GM12872 (cell line): ENCODE measurements around the gene RELN.

Experiments
- TF ChIP-seq, protein P1 (sequence below): IDR thresholded peaks from 3 replicates; pipeline ENCODE4 v1.5.1; 2011; ENCODE audit warnings: low read depth, mild to moderate bottlenecking, low read length, moderate library complexity; ENCODE audit not compliant: insufficient read depth

Gene RELN

GRCh38 chr7:103809229-103809994 lies 180.0 kb downstream of the RELN start:
- TF ChIP-seq, protein P1, sequence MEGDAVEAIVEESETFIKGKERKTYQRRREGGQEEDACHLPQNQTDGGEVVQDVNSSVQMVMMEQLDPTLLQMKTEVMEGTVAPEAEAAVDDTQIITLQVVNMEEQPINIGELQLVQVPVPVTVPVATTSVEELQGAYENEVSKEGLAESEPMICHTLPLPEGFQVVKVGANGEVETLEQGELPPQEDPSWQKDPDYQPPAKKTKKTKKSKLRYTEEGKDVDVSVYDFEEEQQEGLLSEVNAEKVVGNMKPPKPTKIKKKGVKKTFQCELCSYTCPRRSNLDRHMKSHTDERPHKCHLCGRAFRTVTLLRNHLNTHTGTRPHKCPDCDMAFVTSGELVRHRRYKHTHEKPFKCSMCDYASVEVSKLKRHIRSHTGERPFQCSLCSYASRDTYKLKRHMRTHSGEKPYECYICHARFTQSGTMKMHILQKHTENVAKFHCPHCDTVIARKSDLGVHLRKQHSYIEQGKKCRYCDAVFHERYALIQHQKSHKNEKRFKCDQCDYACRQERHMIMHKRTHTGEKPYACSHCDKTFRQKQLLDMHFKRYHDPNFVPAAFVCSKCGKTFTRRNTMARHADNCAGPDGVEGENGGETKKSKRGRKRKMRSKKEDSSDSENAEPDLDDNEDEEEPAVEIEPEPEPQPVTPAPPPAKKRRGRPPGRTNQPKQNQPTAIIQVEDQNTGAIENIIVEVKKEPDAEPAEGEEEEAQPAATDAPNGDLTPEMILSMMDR, result no peak

DNA sequence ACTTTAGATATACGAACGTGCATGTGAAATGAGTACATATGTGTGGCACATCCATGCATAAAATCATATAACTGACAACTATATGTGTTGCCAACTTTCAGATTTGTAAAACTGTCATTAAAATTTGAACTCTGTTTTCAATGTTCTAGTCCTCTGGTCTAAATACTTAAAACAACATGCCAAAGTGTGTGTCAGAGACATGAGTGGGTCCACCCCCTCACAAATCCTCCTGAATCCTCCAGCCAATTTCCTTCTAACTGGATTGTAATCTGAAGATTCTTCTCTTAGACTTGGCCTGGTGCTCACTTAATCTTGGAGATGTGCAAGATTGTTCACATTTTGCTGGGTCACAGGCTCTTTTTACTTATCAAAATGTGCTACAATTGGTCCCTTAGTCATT lies 184.1 kb downstream of the RELN start:
- TF ChIP-seq, protein P1, result no peak

DNA sequence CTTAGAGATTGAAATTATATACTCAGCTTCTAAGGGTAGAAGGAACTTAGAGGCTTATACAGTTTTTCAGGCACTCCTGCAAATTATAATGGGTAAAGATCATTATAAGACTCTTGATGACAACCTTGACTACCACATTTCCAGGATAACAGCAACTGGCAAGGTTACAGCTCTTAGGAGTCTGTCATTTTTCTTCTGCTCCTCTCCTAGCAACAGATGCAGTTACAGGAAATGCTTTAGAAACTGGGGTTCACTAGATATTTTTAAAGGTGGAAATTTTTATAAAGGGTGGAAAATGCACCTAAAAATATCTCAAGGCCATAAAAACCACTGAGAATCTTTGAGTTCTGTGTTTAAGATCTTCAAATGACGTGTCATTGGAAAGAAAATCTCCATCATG lies 185.8 kb downstream of the RELN start:
- TF ChIP-seq, protein P1, result no peak

DNA sequence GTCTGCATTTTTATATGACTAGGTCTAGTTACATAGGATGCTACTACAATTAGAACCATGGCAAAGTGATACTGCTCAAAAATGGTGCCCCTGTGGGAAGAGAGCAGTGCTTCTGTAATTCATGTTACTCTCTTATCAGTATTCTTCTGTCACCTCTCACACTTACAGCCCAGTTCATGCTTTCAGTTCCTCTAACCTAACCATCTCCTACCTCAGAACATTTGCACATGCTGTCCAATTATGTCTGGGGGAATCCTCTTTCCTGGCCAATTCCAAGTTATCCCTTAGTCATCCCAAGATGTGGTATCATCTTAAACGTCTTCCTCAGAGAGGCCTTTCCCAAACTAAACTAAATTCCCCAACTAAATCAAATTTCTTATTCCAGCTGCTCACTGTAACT lies 190.2 kb downstream of the RELN start:
- TF ChIP-seq, protein P1, result no peak

DNA sequence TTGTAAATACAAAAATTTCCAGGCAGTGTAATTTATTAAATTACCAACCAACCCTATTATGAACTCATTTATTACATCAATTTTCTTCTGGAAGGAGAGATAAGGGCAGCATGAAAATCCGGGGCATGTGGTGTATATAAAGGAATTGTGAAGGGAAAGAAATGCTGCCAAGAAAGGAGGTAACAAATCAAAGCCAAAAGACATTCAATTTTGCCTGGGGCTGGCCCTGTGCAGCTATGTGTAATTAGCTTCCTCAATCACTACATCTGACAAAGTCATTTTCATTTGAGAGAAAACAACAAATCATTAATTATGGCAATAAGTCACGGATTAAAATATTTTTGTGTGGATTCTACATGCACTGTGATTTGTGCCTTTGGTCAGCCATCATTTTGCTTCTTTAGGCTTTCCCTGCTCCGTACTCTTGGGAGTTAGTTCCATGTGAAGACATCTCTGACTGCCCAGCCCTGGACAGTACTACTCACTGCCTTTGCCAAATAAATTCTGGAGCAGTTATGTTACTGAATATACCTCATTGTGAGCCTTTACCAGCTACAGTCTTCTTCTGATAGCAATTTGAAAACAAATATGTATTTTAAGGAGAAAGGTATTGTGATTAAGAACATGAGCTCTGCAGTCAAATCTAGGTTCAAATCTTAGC lies 191.7 kb downstream of the RELN start:
- TF ChIP-seq, protein P1, result no peak

DNA sequence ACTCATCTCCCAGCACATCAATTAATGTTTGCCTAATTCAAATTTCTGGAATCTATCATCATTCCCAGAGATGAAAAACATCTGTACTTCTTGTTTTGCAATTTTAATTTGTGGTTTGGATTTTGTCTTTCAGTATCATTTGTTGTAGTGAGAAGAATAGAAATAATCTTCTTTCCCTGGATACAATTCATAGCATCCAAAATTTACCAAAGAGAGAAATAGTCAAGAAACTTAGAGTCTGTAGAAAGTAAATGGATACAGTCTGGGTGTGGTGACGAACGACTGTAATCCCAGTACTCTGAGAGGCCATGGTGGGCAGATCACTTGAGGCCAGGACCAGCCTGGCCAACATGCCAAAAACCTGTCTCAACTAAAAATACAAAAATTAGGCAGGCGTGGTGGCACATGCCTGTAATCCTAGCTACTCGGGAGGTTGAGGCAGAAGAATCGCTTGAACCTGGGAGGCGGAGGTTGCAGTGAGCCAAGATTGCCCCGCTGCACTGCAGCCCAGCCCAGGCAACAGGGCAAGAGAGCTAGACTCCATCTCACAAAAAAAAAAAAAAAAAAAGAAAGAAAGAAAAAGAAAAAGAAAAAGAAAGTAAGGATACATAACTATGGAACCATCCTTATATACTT lies 193.0 kb downstream of the RELN start:
- TF ChIP-seq, protein P1, result no peak

- TF ChIP-seq, protein P1, result no peak
Measured at GRCh38 chr7:103795787-103796186, 193.7 kb downstream of the RELN start.
